Activated CD8-positive, alpha-beta memory T cell treated with anti-CD3 and anti-CD28 coated beads for 48 hours (primary cell): ENCODE data around the gene GNAZ.
"Not testable (repeated sequence)": the region's sequence is repeated elsewhere in the genome, so short reads cannot be mapped to it uniquely, and the experiment has no call there.

Experiments
- DNase-seq, 3 experiments: peaks; one replicate each; pipeline ENCODE4 v3.0.0-alpha.2; 2020; ENCODE audit warnings: low read depth in 2 of 3, low spot score in 2 of 3

GNAZ gene

GRCh38 chr22:23042179-23042578 is 28.1 kb upstream of the GNAZ start:
- DNase-seq: no peak

DNA sequence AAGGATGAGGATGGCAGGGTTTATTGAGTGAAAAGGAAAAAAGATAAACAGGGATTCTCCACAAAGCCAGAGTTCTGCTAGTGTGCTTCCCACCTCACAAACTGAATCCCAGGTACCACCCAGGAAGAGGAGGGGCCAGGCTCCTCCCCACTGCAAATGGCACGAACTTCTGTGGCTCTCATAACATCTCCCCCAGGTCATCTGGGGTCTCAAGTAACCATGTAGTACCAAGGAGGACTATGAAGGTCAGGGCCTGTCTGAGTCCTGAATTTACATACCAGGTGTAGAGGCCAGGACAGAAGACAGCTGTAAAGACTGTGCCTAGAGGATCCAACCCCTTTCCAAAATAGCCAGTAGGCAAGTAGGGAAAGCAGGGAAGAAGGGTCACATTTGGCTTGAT is 25.7 kb upstream of the GNAZ start:
- no peak for DNase-seq

- DNase-seq: no peak
Observed at GRCh38 chr22:23045461-23045860, 24.9 kb upstream of the GNAZ start.

- no peak for DNase-seq
Observed at GRCh38 chr22:23047265-23047664, 23.1 kb upstream of the GNAZ start.

- no peak for DNase-seq
Observed at GRCh38 chr22:23047742-23048141, 22.6 kb upstream of the GNAZ start.

- not testable (repeated sequence) for DNase-seq
Observed at GRCh38 chr22:23050546-23050945, 19.8 kb upstream of the GNAZ start.

- DNase-seq: no peak
Observed at GRCh38 chr22:23053051-23053707, 17.1 kb upstream of the GNAZ start.

DNA sequence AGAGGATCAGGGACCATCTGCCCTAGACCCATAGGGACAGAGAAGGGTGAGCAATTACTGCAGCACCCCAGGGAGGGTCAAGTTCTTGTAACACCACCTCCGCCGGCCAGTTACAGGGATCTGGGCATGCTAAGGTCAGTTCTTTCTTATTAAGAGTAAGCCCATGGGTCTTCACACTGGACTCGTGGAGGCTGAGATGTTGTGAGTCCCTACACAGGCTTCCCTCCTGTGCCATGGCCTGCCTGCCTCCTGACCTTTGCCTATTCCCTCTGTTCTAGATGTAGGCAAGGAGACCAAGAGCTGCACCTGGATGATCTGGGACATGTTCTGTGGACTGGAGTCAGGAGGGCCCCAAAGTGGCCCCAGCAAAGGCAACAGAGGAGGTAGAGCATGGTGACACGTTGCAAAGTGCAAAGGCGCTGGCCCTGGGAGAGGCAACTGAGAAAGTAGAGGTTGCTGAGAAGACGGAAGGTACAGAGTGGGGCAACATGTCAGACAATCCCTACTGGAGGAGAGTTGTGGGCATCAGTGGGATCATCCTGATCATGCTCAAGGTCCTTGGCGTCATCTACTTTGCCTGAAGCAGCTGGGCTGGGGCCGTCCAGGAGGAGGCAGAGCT is 16.3 kb upstream of the GNAZ start:
- no peak for DNase-seq

- DNase-seq: no peak
Observed at GRCh38 chr22:23054531-23055257, 15.6 kb upstream of the GNAZ start.

- no peak for DNase-seq
Observed at GRCh38 chr22:23055449-23056179, 14.7 kb upstream of the GNAZ start.

- DNase-seq: no peak
Observed at GRCh38 chr22:23057331-23057730, 13.0 kb upstream of the GNAZ start.

GRCh38 chr22:23058063-23058462 is 12.3 kb upstream of the GNAZ start:
- no peak for DNase-seq

DNA sequence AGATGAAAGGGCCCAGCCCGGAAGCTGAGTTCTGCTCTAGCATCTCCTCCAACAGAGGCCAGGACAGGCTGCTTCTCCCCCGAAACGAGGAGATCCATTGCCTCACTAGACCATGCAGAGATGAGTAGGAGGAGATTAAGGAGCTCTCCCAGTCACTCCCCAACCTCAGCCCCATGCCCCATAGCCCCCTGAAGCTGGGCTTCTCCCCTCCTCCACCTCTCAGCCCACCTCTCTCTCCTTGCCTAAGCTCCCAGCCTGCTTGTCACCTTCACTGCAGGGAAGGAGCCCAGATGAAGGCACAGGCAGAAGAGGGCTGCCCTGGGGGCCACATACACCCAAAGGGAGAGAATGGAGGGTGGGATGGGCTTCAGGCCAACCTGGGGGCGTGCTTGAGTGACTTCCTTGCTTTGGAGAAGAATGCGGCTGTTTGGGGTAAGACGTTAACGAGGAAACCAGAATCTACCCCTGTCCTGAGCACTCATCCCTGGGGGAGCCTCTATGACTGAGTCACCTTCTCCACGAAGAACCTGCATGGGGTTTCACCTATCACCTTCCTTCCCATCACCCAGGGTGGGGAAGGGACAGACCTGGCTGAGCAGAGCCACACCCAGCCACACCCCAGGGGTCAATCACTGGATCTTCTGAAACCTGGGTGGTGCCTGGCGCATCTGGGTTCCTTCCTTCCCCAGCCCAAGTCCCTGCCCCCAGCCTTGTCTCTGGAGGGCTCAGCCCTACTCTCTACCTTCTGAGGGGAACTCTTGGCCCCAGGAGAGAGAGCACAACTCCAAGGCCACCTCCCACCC is 11.6 kb upstream of the GNAZ start:
- no peak for DNase-seq

- DNase-seq: no peak
Observed at GRCh38 chr22:23059284-23059948, 10.9 kb upstream of the GNAZ start.

GRCh38 chr22:23060612-23061400 is 9.5 kb upstream of the GNAZ start:
- no peak for DNase-seq

- DNase-seq: no peak
Observed at GRCh38 chr22:23061471-23062280, 8.6 kb upstream of the GNAZ start.

- DNase-seq: no peak
Observed at GRCh38 chr22:23062616-23063538, 7.4 kb upstream of the GNAZ start.
